Thoracic aorta endothelial cell (primary cell): ENCODE results near the gene TSR3. TPM values are rescaled to one million over a fixed set of nuclear protein-coding genes. Genes with fewer than 3 reads are reported as not detected.

Source experiments
- total RNA-seq: library from RNA; depleted of rRNA; stranded (reverse); fragments of >200 nt; gene quantifications from 2 replicates; pipeline ENCODE4 v1.2.3, GENCODE V29; 2012

Gene TSR3
- total RNA-seq: 49.1 and 49.2 TPM in 2 replicates

GRCh38 chr16:1351582-1352362 lies at the start of gene TSR3, which contains the start of gene GNPTG:
TSS of gene TSR3 (minus strand) at chr16:1351878. CDS start at chr16:1351804, 74 bp downstream.
TSS of gene GNPTG (plus strand) at chr16:1351931. CDS start at chr16:1351966, 35 bp downstream.

GRCh38 chr16:1333149-1333812 lies 18.4 kb downstream of the TSR3 start, which contains the start of gene BAIAP3:
TSS of gene BAIAP3 (plus strand) at chr16:1333645. CDS start at chr16:1338550, 4,905 bp downstream.

GRCh38 chr16:1308977-1309885 lies 42.4 kb downstream of the TSR3 start, which contains the start of gene UBE2I:
TSS of gene UBE2I (plus strand) at chr16:1309636. CDS start at chr16:1314031, 4,395 bp downstream.

Other genes starting within 250 kb of the TSR3 start
- gene CACNA1H, start 198.8 kb downstream of the TSR3 start, total RNA-seq: under 0.01 TPM in 1 of 2 replicates, not detected in the other
- not detected in 2 replicates for gene TPSG1, start 126.6 kb downstream of the TSR3 start, total RNA-seq
- gene TPSB2, start 121.7 kb downstream of the TSR3 start, total RNA-seq: not detected in 2 replicates
- not detected in 2 replicates for gene TPSAB1, start 111.2 kb downstream of the TSR3 start, total RNA-seq
- gene TPSD1, start 95.8 kb downstream of the TSR3 start, total RNA-seq: not detected in 2 replicates
- 82.0 and 102 TPM in 2 replicates for gene UBE2I, start 42.2 kb downstream of the TSR3 start, total RNA-seq
- 0.29 and 0.53 TPM in 2 replicates for gene BAIAP3, start 18.2 kb downstream of the TSR3 start, total RNA-seq
- 18.5 and 23.9 TPM in 2 replicates for gene GNPTG, start 53 bp upstream of the TSR3 start, total RNA-seq
- 12.1 and 17.7 TPM in 2 replicates for gene UNKL, start 62.8 kb upstream of the TSR3 start, total RNA-seq
- gene UQCC4, start 68.9 kb upstream of the TSR3 start, total RNA-seq: 10.8 and 13.1 TPM in 2 replicates
- not detected in 2 replicates for gene PERCC1, start 79.2 kb upstream of the TSR3 start, total RNA-seq
- 0.07 TPM in 1 of 2 replicates, not detected in the other for gene CCDC154, start 92.7 kb upstream of the TSR3 start, total RNA-seq
- 48.3 and 62.9 TPM in 2 replicates for gene CLCN7, start 123.2 kb upstream of the TSR3 start, total RNA-seq
- not detected in 2 replicates for gene PTX4, start 137.1 kb upstream of the TSR3 start, total RNA-seq
- gene TELO2, start 141.5 kb upstream of the TSR3 start, total RNA-seq: 28.6 and 28.8 TPM in 2 replicates
- gene TMEM204, start 181.8 kb upstream of the TSR3 start, total RNA-seq: 14.9 and 24.1 TPM in 2 replicates